WTC11 (cell line): ENCODE measurements around the gene FANCL. TPM values are rescaled to one million over a fixed set of nuclear protein-coding genes. Genes with fewer than 3 reads are reported as not detected.

Source experiments
- ATAC-seq: fragments of 200-7000 bp; cut with Tn5 transposase; 2 replicates; pipeline ENCODE4 v1.10.0; 2021; ENCODE audit warnings: mild to moderate bottlenecking, moderate library complexity
- CTCF ChIA-PET: fragments of 300-600 bp; sonication (Branson Sonifier 250); formaldehyde crosslinking; loops from one replicate; lab custom pipeline; 2021; ENCODE audit warnings: antibody characterized with exemption; lab: Charles Lee
- POLR2A ChIA-PET: fragments of 350-600 bp; sonication (Branson Sonifier 250); formaldehyde crosslinking; loops from one replicate; lab custom pipeline; 2021; ENCODE audit warnings: antibody characterized with exemption; lab: Charles Lee
- DNase-seq: peaks from one replicate; pipeline ENCODE4 v3.0.0; 2021; ENCODE audit warnings: low spot score
- H3K27ac Mint-ChIP-seq: 2 replicates; pipeline ENCODE4 v1.8.0; 2021; ENCODE audit warnings: mixed read lengths
- H3K27me3 Mint-ChIP-seq: 2 replicates; pipeline ENCODE4 v1.8.0; 2021; ENCODE audit warnings: low read depth, mild to moderate bottlenecking, moderate library complexity, mixed read lengths
- H3K36me3 Mint-ChIP-seq: 2 replicates; pipeline ENCODE4 v1.8.0; 2021; ENCODE audit warnings: mixed read lengths
- H3K4me1 Mint-ChIP-seq: 2 replicates; pipeline ENCODE4 v1.8.0; 2022; ENCODE audit warnings: mixed read lengths
- H3K4me3 Mint-ChIP-seq: 2 replicates; pipeline ENCODE4 v1.8.0; 2021; ENCODE audit warnings: mild to moderate bottlenecking, moderate library complexity, mixed read lengths
- H3K9me3 Mint-ChIP-seq: 2 replicates; pipeline ENCODE4 v1.8.0; 2021; ENCODE audit warnings: mixed read lengths
- ELF4 ChIP-seq: sonication (generic); formaldehyde crosslinking; IDR thresholded peaks from 2 replicates; pipeline ENCODE4 v1.8.1; 2022; ENCODE audit warnings: low read depth, mild to moderate bottlenecking, moderate library complexity, missing genetic modification reagents
- GABPB1 ChIP-seq: sonication (generic); formaldehyde crosslinking; IDR thresholded peaks from 2 replicates; pipeline ENCODE4 v1.8.1; 2023; ENCODE audit warnings: mild to moderate bottlenecking, missing genetic modification reagents
- GRHL2 ChIP-seq: fragments of 250-450 bp; sonication (Bioruptor Pico); IDR thresholded peaks from 2 replicates; pipeline ENCODE4 v1.8.0; 2022; ENCODE audit warnings: mild to moderate bottlenecking, moderate library complexity; ENCODE audit not compliant: insufficient replicate concordance, severe bottlenecking
- HMGA2 ChIP-seq: fragments of 250-450 bp; sonication (Bioruptor Pico); IDR thresholded peaks from 2 replicates; pipeline ENCODE4 v1.4.0; 2021; ENCODE audit warnings: mild to moderate bottlenecking, moderate library complexity
- JAZF1 ChIP-seq: fragments of 250-450 bp; sonication (Bioruptor Pico); IDR thresholded peaks from 2 replicates; pipeline ENCODE4 v1.9.0; 2021; ENCODE audit warnings: moderate library complexity, mild to moderate bottlenecking, inconsistent platforms
- KAT7 ChIP-seq: sonication (generic); formaldehyde crosslinking; IDR thresholded peaks from 2 replicates; pipeline ENCODE4 v1.8.1; 2023; ENCODE audit warnings: missing genetic modification reagents, mild to moderate bottlenecking, borderline replicate concordance
- NR1H2 ChIP-seq: sonication (generic); formaldehyde crosslinking; IDR thresholded peaks from 2 replicates; pipeline ENCODE4 v1.9.0; 2021; ENCODE audit warnings: mild to moderate bottlenecking, moderate library complexity, missing genetic modification reagents
- RORB ChIP-seq: fragments of 250-450 bp; sonication (Bioruptor Pico); IDR thresholded peaks from 2 replicates; pipeline ENCODE4 v1.9.0; 2021; ENCODE audit warnings: mild to moderate bottlenecking
- SMAD3 ChIP-seq: sonication (generic); formaldehyde crosslinking; IDR thresholded peaks from 2 replicates; pipeline ENCODE4 v1.8.0; 2022; ENCODE audit warnings: missing genetic modification reagents, mild to moderate bottlenecking, borderline replicate concordance
- TCF7 ChIP-seq: sonication (generic); formaldehyde crosslinking; IDR thresholded peaks from 2 replicates; pipeline ENCODE4 v1.8.0; 2022; ENCODE audit warnings: mild to moderate bottlenecking, low read depth, missing genetic modification reagents, moderate library complexity
- TEAD4 ChIP-seq: sonication (generic); formaldehyde crosslinking; IDR thresholded peaks from 2 replicates; pipeline ENCODE4 v1.8.0; 2022; ENCODE audit warnings: mild to moderate bottlenecking, missing genetic modification reagents
- ZNF121 ChIP-seq: sonication (generic); formaldehyde crosslinking; IDR thresholded peaks from 2 replicates; pipeline ENCODE4 v1.8.0; 2023; ENCODE audit warnings: missing genetic modification reagents
- ZNF396 ChIP-seq: fragments of 250-450 bp; sonication (Bioruptor Pico); IDR thresholded peaks from 2 replicates; pipeline ENCODE4 v1.8.0; 2021; ENCODE audit warnings: mild to moderate bottlenecking, moderate library complexity, borderline replicate concordance
- ZNF416 ChIP-seq: fragments of 250-450 bp; sonication (Bioruptor Pico); IDR thresholded peaks from 2 replicates; pipeline ENCODE4 v1.9.0; 2021; ENCODE audit warnings: mild to moderate bottlenecking, inconsistent platforms
- total RNA-seq: library from RNA; stranded (reverse); gene quantifications from 3 replicates; pipeline ENCODE4 v1.2.3, GENCODE V29; 2021
- TF ChIP-seq, protein P1 (sequence below): sonication (generic); formaldehyde crosslinking; IDR thresholded peaks from 2 replicates; pipeline ENCODE4 v1.8.0; 2022; ENCODE audit warnings: mild to moderate bottlenecking, missing genetic modification reagents
- TF ChIP-seq, protein P2 (sequence below): sonication (generic); formaldehyde crosslinking; IDR thresholded peaks from 2 replicates; pipeline ENCODE4 v1.8.0; 2022; ENCODE audit warnings: mild to moderate bottlenecking, missing genetic modification reagents
- TF ChIP-seq, protein P3 (sequence below): sonication (generic); formaldehyde crosslinking; IDR thresholded peaks from 2 replicates; pipeline ENCODE4 v1.8.1; 2022; ENCODE audit warnings: missing genetic modification reagents, borderline replicate concordance
- TF ChIP-seq, protein P4 (sequence below): sonication (generic); formaldehyde crosslinking; IDR thresholded peaks from 2 replicates; pipeline ENCODE4 v1.8.0; 2022; ENCODE audit warnings: mild to moderate bottlenecking, missing genetic modification reagents
- TF ChIP-seq, protein P5 (sequence below): sonication (generic); formaldehyde crosslinking; IDR thresholded peaks from 2 replicates; pipeline ENCODE4 v1.8.1; 2023; ENCODE audit warnings: mild to moderate bottlenecking, missing genetic modification reagents
- TF ChIP-seq, protein P6 (sequence below): sonication (generic); formaldehyde crosslinking; conservative IDR thresholded peaks from 2 replicates; pipeline ENCODE4 v1.8.1; 2022; ENCODE audit warnings: mild to moderate bottlenecking, missing genetic modification reagents
- TF ChIP-seq, protein P7 (sequence below): sonication (generic); formaldehyde crosslinking; IDR thresholded peaks from 2 replicates; pipeline ENCODE4 v1.8.0; 2022; ENCODE audit warnings: mild to moderate bottlenecking, missing genetic modification reagents
- TF ChIP-seq, protein P8 (sequence below): sonication (generic); formaldehyde crosslinking; IDR thresholded peaks from 2 replicates; pipeline ENCODE4 v1.8.1; 2022; ENCODE audit warnings: mild to moderate bottlenecking, missing genetic modification reagents, moderate library complexity, borderline replicate concordance
- TF ChIP-seq, protein P9 (sequence below): sonication (generic); formaldehyde crosslinking; IDR thresholded peaks from 2 replicates; pipeline ENCODE4 v1.8.1; 2022; ENCODE audit warnings: low read depth, mild to moderate bottlenecking, moderate library complexity, missing genetic modification reagents, borderline replicate concordance

FANCL gene
- total RNA-seq, 1 experiment from 2014 or later: 38.8 TPM

DNA sequence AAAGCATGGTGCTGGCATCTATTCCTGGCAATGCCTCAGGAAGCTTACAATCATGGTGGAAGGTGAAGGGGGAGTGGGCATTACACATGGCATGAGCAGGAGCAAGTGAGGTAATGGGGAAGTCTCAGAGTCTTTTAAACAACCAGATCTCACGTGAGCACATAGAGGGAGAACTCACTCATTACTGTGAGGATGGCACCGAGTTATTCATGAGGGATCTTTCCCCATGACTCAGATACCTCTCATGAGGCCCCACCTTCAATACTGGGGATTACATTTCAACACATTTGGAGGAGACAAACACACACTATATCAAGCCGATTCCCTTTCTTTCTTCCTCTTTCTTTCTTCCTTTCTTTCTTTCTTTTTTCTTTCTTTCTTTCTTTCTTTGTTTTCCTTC is 47.9 kb upstream of the FANCL start:
- no peaks in the 10 kb centered on the region for H3K27me3 Mint-ChIP-seq

DNA sequence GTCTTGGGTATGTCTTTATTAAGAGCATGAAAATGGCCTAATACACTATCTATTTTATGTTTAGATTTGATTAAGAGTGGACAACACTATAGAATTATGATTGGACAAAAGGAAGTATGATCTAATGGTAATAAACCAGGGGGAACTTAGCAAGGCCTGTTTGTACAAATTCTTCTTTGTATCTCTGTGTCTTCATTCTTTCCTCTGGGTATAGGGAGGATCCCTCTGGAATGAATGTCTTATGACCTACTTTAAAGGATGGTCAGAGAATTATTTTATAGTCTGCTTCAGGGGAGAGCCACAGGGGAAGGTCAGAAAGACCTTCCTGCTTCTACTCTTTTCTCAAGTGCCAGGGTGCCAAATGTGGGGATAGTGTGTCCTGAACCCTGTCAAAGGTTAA is 42.8 kb upstream of the FANCL start:
- Mint-ChIP-seq H3K4me1 (no peaks in the 10 kb centered on the region; the same call in 1 of the 2 replicates), H3K9me3 (no peaks in the 10 kb centered on the region), H3K27ac (no peak overlapping the region), H3K27me3 (no peaks in the 10 kb centered on the region), H3K4me3 (no peak overlapping the region), H3K36me3 (no peaks in the 10 kb centered on the region)
- ChIA-PET CTCF (no interaction called here), POLR2A (no interaction called here)
- no peak for ATAC-seq
- no peak for DNase-seq
- TF ChIP-seq GABPB1: no peak
- TF ChIP-seq ZNF416 (CRISPR knock-in tag): no peak
- TF ChIP-seq, protein P1, sequence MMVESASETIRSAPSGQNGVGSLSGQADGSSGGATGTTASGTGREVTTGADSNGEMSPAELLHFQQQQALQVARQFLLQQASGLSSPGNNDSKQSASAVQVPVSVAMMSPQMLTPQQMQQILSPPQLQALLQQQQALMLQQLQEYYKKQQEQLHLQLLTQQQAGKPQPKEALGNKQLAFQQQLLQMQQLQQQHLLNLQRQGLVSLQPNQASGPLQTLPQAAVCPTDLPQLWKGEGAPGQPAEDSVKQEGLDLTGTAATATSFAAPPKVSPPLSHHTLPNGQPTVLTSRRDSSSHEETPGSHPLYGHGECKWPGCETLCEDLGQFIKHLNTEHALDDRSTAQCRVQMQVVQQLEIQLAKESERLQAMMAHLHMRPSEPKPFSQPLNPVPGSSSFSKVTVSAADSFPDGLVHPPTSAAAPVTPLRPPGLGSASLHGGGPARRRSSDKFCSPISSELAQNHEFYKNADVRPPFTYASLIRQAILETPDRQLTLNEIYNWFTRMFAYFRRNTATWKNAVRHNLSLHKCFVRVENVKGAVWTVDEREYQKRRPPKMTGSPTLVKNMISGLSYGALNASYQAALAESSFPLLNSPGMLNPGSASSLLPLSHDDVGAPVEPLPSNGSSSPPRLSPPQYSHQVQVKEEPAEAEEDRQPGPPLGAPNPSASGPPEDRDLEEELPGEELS (CRISPR knock-in tag): no peak
- TF ChIP-seq, protein P2, sequence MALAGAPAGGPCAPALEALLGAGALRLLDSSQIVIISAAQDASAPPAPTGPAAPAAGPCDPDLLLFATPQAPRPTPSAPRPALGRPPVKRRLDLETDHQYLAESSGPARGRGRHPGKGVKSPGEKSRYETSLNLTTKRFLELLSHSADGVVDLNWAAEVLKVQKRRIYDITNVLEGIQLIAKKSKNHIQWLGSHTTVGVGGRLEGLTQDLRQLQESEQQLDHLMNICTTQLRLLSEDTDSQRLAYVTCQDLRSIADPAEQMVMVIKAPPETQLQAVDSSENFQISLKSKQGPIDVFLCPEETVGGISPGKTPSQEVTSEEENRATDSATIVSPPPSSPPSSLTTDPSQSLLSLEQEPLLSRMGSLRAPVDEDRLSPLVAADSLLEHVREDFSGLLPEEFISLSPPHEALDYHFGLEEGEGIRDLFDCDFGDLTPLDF (CRISPR knock-in tag): no peak
- no peak for TF ChIP-seq TCF7 (CRISPR knock-in tag)
- TF ChIP-seq, protein P3, sequence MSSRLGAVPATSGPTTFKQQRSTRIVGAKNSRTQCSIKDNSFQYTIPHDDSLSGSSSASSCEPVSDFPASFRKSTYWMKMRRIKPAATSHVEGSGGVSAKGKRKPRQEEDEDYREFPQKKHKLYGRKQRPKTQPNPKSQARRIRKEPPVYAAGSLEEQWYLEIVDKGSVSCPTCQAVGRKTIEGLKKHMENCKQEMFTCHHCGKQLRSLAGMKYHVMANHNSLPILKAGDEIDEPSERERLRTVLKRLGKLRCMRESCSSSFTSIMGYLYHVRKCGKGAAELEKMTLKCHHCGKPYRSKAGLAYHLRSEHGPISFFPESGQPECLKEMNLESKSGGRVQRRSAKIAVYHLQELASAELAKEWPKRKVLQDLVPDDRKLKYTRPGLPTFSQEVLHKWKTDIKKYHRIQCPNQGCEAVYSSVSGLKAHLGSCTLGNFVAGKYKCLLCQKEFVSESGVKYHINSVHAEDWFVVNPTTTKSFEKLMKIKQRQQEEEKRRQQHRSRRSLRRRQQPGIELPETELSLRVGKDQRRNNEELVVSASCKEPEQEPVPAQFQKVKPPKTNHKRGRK: no peak
- TF ChIP-seq, protein P4, sequence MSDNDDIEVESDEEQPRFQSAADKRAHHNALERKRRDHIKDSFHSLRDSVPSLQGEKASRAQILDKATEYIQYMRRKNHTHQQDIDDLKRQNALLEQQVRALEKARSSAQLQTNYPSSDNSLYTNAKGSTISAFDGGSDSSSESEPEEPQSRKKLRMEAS (CRISPR knock-in tag): no peak
- TF ChIP-seq JAZF1 (CRISPR knock-in tag): no peak
- no peak for TF ChIP-seq TEAD4 (CRISPR knock-in tag)
- TF ChIP-seq ELF4 (CRISPR knock-in tag): no peak
- TF ChIP-seq, protein P5, sequence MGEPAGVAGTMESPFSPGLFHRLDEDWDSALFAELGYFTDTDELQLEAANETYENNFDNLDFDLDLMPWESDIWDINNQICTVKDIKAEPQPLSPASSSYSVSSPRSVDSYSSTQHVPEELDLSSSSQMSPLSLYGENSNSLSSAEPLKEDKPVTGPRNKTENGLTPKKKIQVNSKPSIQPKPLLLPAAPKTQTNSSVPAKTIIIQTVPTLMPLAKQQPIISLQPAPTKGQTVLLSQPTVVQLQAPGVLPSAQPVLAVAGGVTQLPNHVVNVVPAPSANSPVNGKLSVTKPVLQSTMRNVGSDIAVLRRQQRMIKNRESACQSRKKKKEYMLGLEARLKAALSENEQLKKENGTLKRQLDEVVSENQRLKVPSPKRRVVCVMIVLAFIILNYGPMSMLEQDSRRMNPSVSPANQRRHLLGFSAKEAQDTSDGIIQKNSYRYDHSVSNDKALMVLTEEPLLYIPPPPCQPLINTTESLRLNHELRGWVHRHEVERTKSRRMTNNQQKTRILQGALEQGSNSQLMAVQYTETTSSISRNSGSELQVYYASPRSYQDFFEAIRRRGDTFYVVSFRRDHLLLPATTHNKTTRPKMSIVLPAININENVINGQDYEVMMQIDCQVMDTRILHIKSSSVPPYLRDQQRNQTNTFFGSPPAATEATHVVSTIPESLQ (CRISPR knock-in tag): no peak
- TF ChIP-seq, protein P6, sequence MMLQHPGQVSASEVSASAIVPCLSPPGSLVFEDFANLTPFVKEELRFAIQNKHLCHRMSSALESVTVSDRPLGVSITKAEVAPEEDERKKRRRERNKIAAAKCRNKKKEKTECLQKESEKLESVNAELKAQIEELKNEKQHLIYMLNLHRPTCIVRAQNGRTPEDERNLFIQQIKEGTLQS: no peak
- TF ChIP-seq NR1H2 (CRISPR knock-in tag): no peak
- TF ChIP-seq, protein P7, sequence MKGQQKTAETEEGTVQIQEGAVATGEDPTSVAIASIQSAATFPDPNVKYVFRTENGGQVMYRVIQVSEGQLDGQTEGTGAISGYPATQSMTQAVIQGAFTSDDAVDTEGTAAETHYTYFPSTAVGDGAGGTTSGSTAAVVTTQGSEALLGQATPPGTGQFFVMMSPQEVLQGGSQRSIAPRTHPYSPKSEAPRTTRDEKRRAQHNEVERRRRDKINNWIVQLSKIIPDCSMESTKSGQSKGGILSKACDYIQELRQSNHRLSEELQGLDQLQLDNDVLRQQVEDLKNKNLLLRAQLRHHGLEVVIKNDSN (CRISPR knock-in tag): no peak
- TF ChIP-seq KAT7 (CRISPR knock-in tag): no peak

More for the DNA sequence above, 47.9 kb upstream of the FANCL start:
- no peak overlapping the region for H3K27ac Mint-ChIP-seq
- no peaks in the 10 kb centered on the region for H3K36me3 Mint-ChIP-seq
- CTCF ChIA-PET: no interaction called here
- no peak for TF ChIP-seq GRHL2 (CRISPR knock-in tag)
- TF ChIP-seq, protein P8, sequence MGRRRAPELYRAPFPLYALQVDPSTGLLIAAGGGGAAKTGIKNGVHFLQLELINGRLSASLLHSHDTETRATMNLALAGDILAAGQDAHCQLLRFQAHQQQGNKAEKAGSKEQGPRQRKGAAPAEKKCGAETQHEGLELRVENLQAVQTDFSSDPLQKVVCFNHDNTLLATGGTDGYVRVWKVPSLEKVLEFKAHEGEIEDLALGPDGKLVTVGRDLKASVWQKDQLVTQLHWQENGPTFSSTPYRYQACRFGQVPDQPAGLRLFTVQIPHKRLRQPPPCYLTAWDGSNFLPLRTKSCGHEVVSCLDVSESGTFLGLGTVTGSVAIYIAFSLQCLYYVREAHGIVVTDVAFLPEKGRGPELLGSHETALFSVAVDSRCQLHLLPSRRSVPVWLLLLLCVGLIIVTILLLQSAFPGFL: no peak
- no peak for TF ChIP-seq SMAD3
- no peak for TF ChIP-seq ZNF396 (CRISPR knock-in tag)
- no peak for TF ChIP-seq HMGA2 (CRISPR knock-in tag)
- no peak for TF ChIP-seq RORB (CRISPR knock-in tag)
- TF ChIP-seq ZNF121 (CRISPR knock-in tag): no peak
- TF ChIP-seq, protein P3: no peak
- no peak for TF ChIP-seq KAT7 (CRISPR knock-in tag)
- TF ChIP-seq, protein P9, sequence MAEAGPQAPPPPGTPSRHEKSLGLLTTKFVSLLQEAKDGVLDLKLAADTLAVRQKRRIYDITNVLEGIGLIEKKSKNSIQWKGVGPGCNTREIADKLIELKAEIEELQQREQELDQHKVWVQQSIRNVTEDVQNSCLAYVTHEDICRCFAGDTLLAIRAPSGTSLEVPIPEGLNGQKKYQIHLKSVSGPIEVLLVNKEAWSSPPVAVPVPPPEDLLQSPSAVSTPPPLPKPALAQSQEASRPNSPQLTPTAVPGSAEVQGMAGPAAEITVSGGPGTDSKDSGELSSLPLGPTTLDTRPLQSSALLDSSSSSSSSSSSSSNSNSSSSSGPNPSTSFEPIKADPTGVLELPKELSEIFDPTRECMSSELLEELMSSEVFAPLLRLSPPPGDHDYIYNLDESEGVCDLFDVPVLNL (CRISPR knock-in tag): no peak
- peaks cover 3% of the 10 kb centered on the region for H3K4me1 Mint-ChIP-seq
- DNase-seq: no peak
- H3K4me3 Mint-ChIP-seq: no peak overlapping the region
- ATAC-seq: no peak
- POLR2A ChIA-PET: no interaction called here
- H3K9me3 Mint-ChIP-seq: no peaks in the 10 kb centered on the region
